ENCODE measurements around the gene PCDHA1.

GRCh38 chr5:141022384-141022783 is 236.4 kb downstream of the PCDHA1 start:
- TF ChIP-seq EP300 (IDR thresholded peaks at IDR 0.05) = no peak
- no peak for TF ChIP-seq CTCF (IDR thresholded peaks at IDR 0.05)
- TF ChIP-seq POLR2A (IDR thresholded peaks at IDR 0.05) = no peak
